A549 (cell line): ENCODE measurements around the gene MYO1D. TPM values are rescaled to one million over a fixed set of nuclear protein-coding genes. Genes with fewer than 3 reads are reported as not detected.

Experiments
- ATAC-seq, 2 experiments: fragments of 200-7000 bp in 1 of 2; fragments of >200 bp in 1 of 2; cut with Nextera tagmentation in 1 of 2; cut with Tn5 transposase in 1 of 2; 3 replicates each; pipeline versions ENCODE4 v1.8.0 to v1.9.1; 2018 to 2020; ENCODE audit warnings: mild to moderate bottlenecking in 1 of 2, moderate library complexity in 1 of 2
- CTCF ChIA-PET: fragments of 300-600 bp; sonication (Branson Sonifier 250); formaldehyde crosslinking; extraction: SDS; loops from one replicate; lab custom pipeline; 2021; ENCODE audit warnings: antibody characterized with exemption, inconsistent platforms; lab: Yijun Ruan, JAX
- POLR2A ChIA-PET: fragments of 350-600 bp; formaldehyde crosslinking; extraction: SDS; loops from one replicate; lab custom pipeline; 2021; ENCODE audit warnings: antibody characterized with exemption, inconsistent platforms; lab: Yijun Ruan, JAX
- DNase-seq, 2 experiments: peaks; one replicate each; pipeline versions ENCODE4 v3.0.0 to v3.0.0-alpha.2; 2011 to 2016; ENCODE audit warnings: low read depth in 1 of 2, low spot score in 1 of 2
- FAIRE-seq: peaks from 2 replicates; lab custom pipeline; 2011; peaks lifted over from hg19 to GRCh38; lab: Jason Lieb, UNC
- H3K27ac ChIP-seq, 2 experiments: fragments of >200 bp; sonication (Bioruptor Twin); formaldehyde crosslinking; 3 replicates each; pipeline ENCODE4 v1.5.1; 2016 to 2017
- H3K4me1 ChIP-seq: fragments of >200 bp; sonication (Bioruptor Twin); formaldehyde crosslinking; 3 replicates; pipeline ENCODE4 v1.6.1; 2016
- H3K4me2 ChIP-seq: fragments of >200 bp; sonication (Bioruptor Twin); formaldehyde crosslinking; 3 replicates; pipeline ENCODE4 v1.6.1; 2016
- H3K4me3 ChIP-seq: fragments of >200 bp; sonication (Bioruptor Twin); formaldehyde crosslinking; 3 replicates; pipeline ENCODE4 v1.5.1; 2016
- H3K9me3 ChIP-seq: fragments of >200 bp; sonication (Bioruptor Twin); formaldehyde crosslinking; 3 replicates; pipeline ENCODE4 v1.6.1; 2016
- BCL3 ChIP-seq: fragments of >200 bp; sonication (Bioruptor Twin); formaldehyde crosslinking; IDR thresholded peaks from 3 replicates; pipeline ENCODE4 v1.6.1; 2016
- CBX8 ChIP-seq: fragments of 200-600 bp; sonication (generic); IDR thresholded peaks from 2 replicates; pipeline ENCODE4 v1.6.1; 2016
- CEBPB ChIP-seq, 2 experiments: fragments of >200 bp in 1 of 2; sonication (Bioruptor Twin) in 1 of 2; formaldehyde crosslinking in 1 of 2; IDR thresholded peaks; 2 replicates each; pipeline ENCODE4 v1.6.1; 2012 to 2016
- EHF ChIP-seq: fragments of 250-450 bp; sonication (Bioruptor Pico); IDR thresholded peaks from 2 replicates; pipeline ENCODE4 v1.5.0; 2020; ENCODE audit warnings: mild to moderate bottlenecking
- EHMT2 ChIP-seq: fragments of 200-600 bp; sonication (generic); IDR thresholded peaks from 2 replicates; pipeline ENCODE4 v1.6.1; 2016; ENCODE audit warnings: antibody characterized with exemption, low read depth, mild to moderate bottlenecking, moderate library complexity
- EP300 ChIP-seq, 2 experiments: fragments of >200 bp; sonication (Bioruptor Twin); formaldehyde crosslinking; IDR thresholded peaks; 2 replicates in 1 of 2; 3 replicates in 1 of 2; pipeline ENCODE4 v1.6.1; 2016 to 2017
- FOSB ChIP-seq: fragments of 250-450 bp; sonication (Bioruptor Pico); IDR thresholded peaks from 2 replicates; pipeline ENCODE4 v1.5.0; 2020; ENCODE audit warnings: mild to moderate bottlenecking, moderate library complexity
- FOSL2 ChIP-seq, 2 experiments: fragments of 450-650 bp in 1 of 2; fragments of >200 bp in 1 of 2; sonication (Bioruptor Twin) in 1 of 2; formaldehyde crosslinking; IDR thresholded peaks; 2 replicates each; pipeline versions ENCODE4 v1.5.0 to v1.6.1; 2016 to 2020; ENCODE audit warnings: mild to moderate bottlenecking in 1 of 2, moderate library complexity in 1 of 2
- HDAC2 ChIP-seq: fragments of 200-600 bp; sonication (generic); IDR thresholded peaks from 2 replicates; pipeline ENCODE4 v1.6.1; 2016
- HEYL ChIP-seq: fragments of 250-450 bp; sonication (Bioruptor Pico); IDR thresholded peaks from 2 replicates; pipeline ENCODE4 v1.8.0; 2021; ENCODE audit warnings: mild to moderate bottlenecking, moderate library complexity
- HOXB13 ChIP-seq: fragments of 250-450 bp; sonication (Bioruptor Pico); IDR thresholded peaks from 2 replicates; pipeline ENCODE4 v1.5.0; 2020; ENCODE audit warnings: low read depth, mild to moderate bottlenecking, moderate library complexity
- JUNB ChIP-seq: fragments of >200 bp; sonication (Bioruptor Twin); formaldehyde crosslinking; IDR thresholded peaks from 2 replicates; pipeline ENCODE4 v1.6.1; 2016
- MAFK ChIP-seq: fragments of 450-650 bp; IDR thresholded peaks from 2 replicates; pipeline ENCODE4 v1.6.1; 2014; ENCODE audit not compliant: partially characterized antibody
- MAX ChIP-seq: IDR thresholded peaks from 2 replicates; pipeline ENCODE4 v1.6.1; 2012
- MYC ChIP-seq: IDR thresholded peaks from 2 replicates; pipeline ENCODE4 v1.6.1; 2012; ENCODE audit warnings: mild to moderate bottlenecking, inconsistent platforms, low read length, improper control_type of control experiment, borderline replicate concordance
- NPAS2 ChIP-seq: fragments of 250-450 bp; sonication (Bioruptor Pico); IDR thresholded peaks from 2 replicates; pipeline ENCODE4 v1.8.0; 2022; ENCODE audit warnings: mild to moderate bottlenecking, moderate library complexity, borderline replicate concordance
- NR3C1 ChIP-seq: fragments of >200 bp; sonication (Bioruptor Twin); formaldehyde crosslinking; IDR thresholded peaks from 3 replicates; pipeline ENCODE4 v1.6.1; 2017
- POLR2AphosphoS2 ChIP-seq: conservative IDR thresholded peaks from 2 replicates; pipeline ENCODE4 v1.6.1; 2012; ENCODE audit warnings: low read length, improper control_type of control experiment, inconsistent platforms
- RARB ChIP-seq: fragments of 250-450 bp; sonication (Bioruptor Pico); IDR thresholded peaks from 2 replicates; pipeline ENCODE4 v1.8.0; 2021; ENCODE audit warnings: mild to moderate bottlenecking, moderate library complexity
- RCOR1 ChIP-seq: fragments of 150-350 bp; IDR thresholded peaks from 2 replicates; pipeline ENCODE4 v1.6.1; 2014; ENCODE audit warnings: antibody characterized with exemption, low read length, low read depth
- RFX5 ChIP-seq: fragments of 450-650 bp; IDR thresholded peaks from 2 replicates; pipeline ENCODE4 v1.7.1; 2014; ENCODE audit warnings: antibody characterized with exemption, mild to moderate bottlenecking, moderate library complexity
- SREBF2 ChIP-seq: fragments of 450-650 bp; IDR thresholded peaks from 2 replicates; pipeline ENCODE4 v1.6.1; 2014; ENCODE audit warnings: mild to moderate bottlenecking, moderate library complexity
- TP53 ChIP-seq: fragments of 250-450 bp; sonication (Bioruptor Pico); IDR thresholded peaks from 2 replicates; pipeline ENCODE4 v1.5.0; 2021; ENCODE audit warnings: mild to moderate bottlenecking, moderate library complexity
- ZNF302 ChIP-seq: fragments of 250-450 bp; sonication (Bioruptor Pico); IDR thresholded peaks from 2 replicates; pipeline ENCODE4 v1.9.0; 2021; ENCODE audit warnings: inconsistent platforms, mild to moderate bottlenecking, moderate library complexity
- WGBS: methylation state at CpG from one replicate; pipeline ENCODE4 v1.1.6; 2017; ENCODE audit errors: missing lambda C conversion rate; 5-methylcytosine and 5-hydroxymethylcytosine counted together
- polyA plus RNA-seq, 4 experiments: library from polyadenylated mRNA; depleted of rRNA in 3 of 4; stranded (reverse); fragments of >200 nt; fragmentation: RNase III in 1 of 4; extraction: RNeasy Plus Mini Kit Qiagen cat#74134 plus additional on column Dnase treatment in 1 of 4; gene quantifications; 2 replicates in 3 of 4; 3 replicates in 1 of 4; pipeline ENCODE4 v1.2.3, GENCODE V29; 2011 to 2017
- TF ChIP-seq, protein P1 (sequence below): fragments of 150-350 bp; IDR thresholded peaks from 2 replicates; pipeline ENCODE4 v1.6.1; 2014; ENCODE audit warnings: low read depth, mild to moderate bottlenecking, low read length

The MYO1D gene
- polyA plus RNA-seq, 2 of the 4 experiments (the other 2 are of a cell fraction), result 2.8 to 4.2 TPM

- H3K27ac ChIP-seq, result no peak overlapping the region
- no peak for FAIRE-seq
- CTCF ChIA-PET, result no interaction called here
- TF ChIP-seq MAFK (no peak), POLR2AphosphoS2 (no peak), BCL3 (no peak), MAX (no peak), JUNB (no peak), SREBF2 (no peak), HDAC2 (no peak), HEYL (no peak), FOSL2 (IDR thresholded peaks at IDR 0.05) (no peak), FOSL2 (CRISPR knock-in tag; IDR thresholded peaks at IDR 0.05) (no peak), CBX8 (no peak), RCOR1 (no peak), NR3C1 (no peak)
- TF ChIP-seq, protein P1, sequence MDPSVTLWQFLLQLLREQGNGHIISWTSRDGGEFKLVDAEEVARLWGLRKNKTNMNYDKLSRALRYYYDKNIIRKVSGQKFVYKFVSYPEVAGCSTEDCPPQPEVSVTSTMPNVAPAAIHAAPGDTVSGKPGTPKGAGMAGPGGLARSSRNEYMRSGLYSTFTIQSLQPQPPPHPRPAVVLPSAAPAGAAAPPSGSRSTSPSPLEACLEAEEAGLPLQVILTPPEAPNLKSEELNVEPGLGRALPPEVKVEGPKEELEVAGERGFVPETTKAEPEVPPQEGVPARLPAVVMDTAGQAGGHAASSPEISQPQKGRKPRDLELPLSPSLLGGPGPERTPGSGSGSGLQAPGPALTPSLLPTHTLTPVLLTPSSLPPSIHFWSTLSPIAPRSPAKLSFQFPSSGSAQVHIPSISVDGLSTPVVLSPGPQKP, result no peak
- TF ChIP-seq, all 56 proteins: peak for 0
- 29% methylated on average over 3 of the region's 3 CpGs for WGBS
- ATAC-seq (no peak), DNase-seq (no peak)
- no peaks in the 10 kb centered on the region for H3K4me1 ChIP-seq
- POLR2A ChIA-PET, result no interaction called here
- no peaks in the 10 kb centered on the region for H3K9me3 ChIP-seq
- no peak overlapping the region for H3K4me3 ChIP-seq
- H3K4me2 ChIP-seq, result no peak overlapping the region
Measured at GRCh38 chr17:32513579-32513978, 363.3 kb downstream of the MYO1D start.

DNA sequence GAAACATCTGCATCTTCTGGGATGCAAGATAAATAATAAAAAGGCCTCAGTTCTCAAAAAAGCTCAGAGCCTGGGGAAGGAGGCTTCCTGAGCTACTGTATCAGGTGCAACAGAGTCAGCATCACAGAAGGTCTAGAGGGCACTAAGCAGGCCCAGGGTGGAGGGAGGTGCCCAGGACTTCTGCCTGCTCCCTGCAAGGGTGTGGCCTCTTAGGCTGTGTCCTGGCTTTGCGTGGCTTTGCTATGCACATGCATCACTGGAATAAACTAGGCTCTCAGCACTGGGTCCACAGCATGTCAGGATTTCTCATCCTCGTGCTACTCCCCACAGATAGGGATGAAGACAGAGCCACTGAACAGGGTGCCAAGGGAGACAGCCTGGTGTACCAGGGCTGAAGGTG is 364.6 kb downstream of the MYO1D start:
- Histone ChIP-seq H3K4me3 (no peak overlapping the region), H3K27ac (no peak overlapping the region), H3K9me3 (no peaks in the 10 kb centered on the region), H3K4me2 (no peak overlapping the region), H3K4me1 (no peaks in the 10 kb centered on the region)
- POLR2A ChIA-PET, result no interaction called here
- DNase-seq (no peak), FAIRE-seq (no peak), ATAC-seq (peak in 1 of 2 experiments; percentile 28; a peak in 3 of 6 replicates)
- TF ChIP-seq NPAS2 (CRISPR knock-in tag) (no peak), FOSB (CRISPR knock-in tag) (no peak), EP300 (IDR thresholded peaks at IDR 0.05) (no peak), EHMT2 (no peak), HDAC2 (no peak), EHF (CRISPR knock-in tag) (no peak), ZNF302 (CRISPR knock-in tag) (no peak), HOXB13 (CRISPR knock-in tag) (no peak)
- CTCF ChIA-PET, result interaction anchor here (0.5 kb wide), 1 partner anchor 1267 kb away, joined by 3 read pairs; no protein-coding TSS in a partner anchor
- 68% methylated on average over 2 of the region's 2 CpGs for WGBS

DNA sequence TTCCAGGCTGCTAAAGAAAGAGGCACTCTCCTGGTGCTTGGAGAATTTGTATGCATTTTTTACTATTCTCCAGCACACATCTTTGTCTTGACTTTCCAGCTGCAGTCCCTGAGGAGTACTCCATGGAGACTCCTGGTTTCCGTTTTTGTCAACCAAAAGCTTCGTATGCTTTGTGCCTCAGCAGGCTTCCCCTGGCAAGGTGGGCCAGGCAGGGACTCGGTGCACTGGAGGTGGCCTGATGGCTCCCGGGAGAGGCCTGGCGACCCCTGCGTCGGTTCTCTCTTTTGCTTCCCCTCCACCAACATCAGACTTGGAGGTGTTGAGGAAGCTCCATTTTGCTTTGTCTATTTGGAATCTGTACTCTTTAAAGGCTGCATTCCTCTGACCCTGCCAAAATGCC is 366.5 kb downstream of the MYO1D start:
- Histone ChIP-seq H3K4me2 (no peak overlapping the region), H3K27ac (no peak overlapping the region), H3K9me3 (no peaks in the 10 kb centered on the region), H3K4me1 (no peaks in the 10 kb centered on the region)
- CTCF ChIA-PET, result interaction anchor here (0.6 to 2.1 kb wide), 5 partner anchors 17 to 108 kb away, joined by 3 to 4 read pairs (median 3); no protein-coding TSS in a partner anchor
- ATAC-seq, result no peak
- FAIRE-seq, result no peak
- no peak for DNase-seq
- TF ChIP-seq CEBPB (IDR thresholded peaks at IDR 0.05) (no peak), TP53 (CRISPR knock-in tag) (no peak), MAFK (no peak), EHF (CRISPR knock-in tag) (no peak), RARB (CRISPR knock-in tag) (no peak), EHMT2 (no peak), RFX5 (no peak), MYC (no peak)
- TF ChIP-seq, all 56 proteins: peak for 0
- 74% methylated on average over 7 of the region's 7 CpGs for WGBS
- POLR2A ChIA-PET, result interaction anchor here (0.6 kb wide), 1 partner anchor 57 kb away, joined by 3 read pairs; no protein-coding TSS in a partner anchor
- no peak overlapping the region for H3K4me3 ChIP-seq
